ENCODE data around the gene CFHR1.

Gene CFHR1

GRCh38 chr1:196858811-196859210, 39.3 kb downstream of the CFHR1 start:
- TF ChIP-seq CTCF (IDR thresholded peaks at IDR 0.05; ENCODE audit: control insufficient read depth, insufficient read depth, low read depth, low read length, missing control alignments) = no peak
- H3K4me3 ChIP-seq (ENCODE audit: control insufficient read depth, low read depth, low read length) = no peak overlapping the region
- no peak for DNase-seq (ENCODE audit: low read depth)

- no peak for TF ChIP-seq CTCF (IDR thresholded peaks at IDR 0.05; ENCODE audit: control insufficient read depth, insufficient read depth, low read depth, low read length, missing control alignments)
- DNase-seq (ENCODE audit: low read depth) = no peak
- H3K4me3 ChIP-seq (ENCODE audit: control insufficient read depth, low read depth, low read length) = no peak overlapping the region
Observed at GRCh38 chr1:196860323-196860884, 40.9 kb downstream of the CFHR1 start.

- DNase-seq (ENCODE audit: low read depth) = no peak
- H3K4me3 ChIP-seq (ENCODE audit: control insufficient read depth, low read depth, low read length) = no peak overlapping the region
- TF ChIP-seq CTCF (IDR thresholded peaks at IDR 0.05; ENCODE audit: control insufficient read depth, insufficient read depth, low read depth, low read length, missing control alignments) = no peak
Observed at GRCh38 chr1:196861429-196861828, 41.9 kb downstream of the CFHR1 start.

GRCh38 chr1:196866974-196867373, 47.4 kb downstream of the CFHR1 start:
- TF ChIP-seq CTCF (IDR thresholded peaks at IDR 0.05; ENCODE audit: control insufficient read depth, insufficient read depth, low read depth, low read length, missing control alignments) = no peak
- DNase-seq (ENCODE audit: low read depth) = no peak
- H3K4me3 ChIP-seq (ENCODE audit: control insufficient read depth, low read depth, low read length) = no peak overlapping the region

GRCh38 chr1:196873385-196873784, 53.9 kb downstream of the CFHR1 start:
- H3K4me3 ChIP-seq (ENCODE audit: control insufficient read depth, low read depth, low read length) = no peak overlapping the region
- no peak for DNase-seq (ENCODE audit: low read depth)
- no peak for TF ChIP-seq CTCF (IDR thresholded peaks at IDR 0.05; ENCODE audit: control insufficient read depth, insufficient read depth, low read depth, low read length, missing control alignments)

- DNase-seq (ENCODE audit: low read depth) = no peak
- no peak for TF ChIP-seq CTCF (IDR thresholded peaks at IDR 0.05; ENCODE audit: control insufficient read depth, insufficient read depth, low read depth, low read length, missing control alignments)
- H3K4me3 ChIP-seq (ENCODE audit: control insufficient read depth, low read depth, low read length) = no peak overlapping the region
Observed at GRCh38 chr1:196875935-196876334, 56.4 kb downstream of the CFHR1 start.

GRCh38 chr1:196877964-196878363, 58.4 kb downstream of the CFHR1 start:
- H3K4me3 ChIP-seq (ENCODE audit: control insufficient read depth, low read depth, low read length) = peak overlapping the region; percentile 1; the same call in 1 of the 2 replicates
- no peak for TF ChIP-seq CTCF (IDR thresholded peaks at IDR 0.05; ENCODE audit: control insufficient read depth, insufficient read depth, low read depth, low read length, missing control alignments)
- no peak for DNase-seq (ENCODE audit: low read depth)

Data from AG09309 (cell line).